H9 (cell line): ENCODE data around the gene SYT9. TPM values are rescaled to one million over a fixed set of nuclear protein-coding genes. Genes with fewer than 3 reads are reported as not detected.

Experiments used
- DNase-seq: peaks from one replicate; pipeline ENCODE4 v3.0.0-alpha.2; 2017
- H2AFZ ChIP-seq: one replicate; pipeline ENCODE4 v1.6.1; 2013; ENCODE audit warnings: mild to moderate bottlenecking, low read length, control low read depth, moderate library complexity
- H2AK5ac ChIP-seq: 2 replicates; pipeline ENCODE4 v1.6.1; 2013; ENCODE audit warnings: low read length, control low read depth, mixed read lengths; ENCODE audit not compliant: insufficient read length
- H2BK120ac ChIP-seq: one replicate; pipeline ENCODE4 v1.6.1; 2013; ENCODE audit warnings: low read depth, mild to moderate bottlenecking, low read length, control low read depth, inconsistent platforms; ENCODE audit not compliant: poor library complexity, severe bottlenecking
- H2BK12ac ChIP-seq: 2 replicates; pipeline ENCODE4 v1.6.1; 2013; ENCODE audit warnings: low read length, control low read depth, mixed read lengths, low read depth; ENCODE audit not compliant: insufficient read length
- H2BK15ac ChIP-seq: 2 replicates; pipeline ENCODE4 v1.6.1; 2013; ENCODE audit warnings: low read depth, low read length, control low read depth
- H2BK20ac ChIP-seq: one replicate; pipeline ENCODE4 v1.6.1; 2013; ENCODE audit warnings: low read depth, mild to moderate bottlenecking, low read length, control low read depth, inconsistent platforms; ENCODE audit not compliant: poor library complexity, severe bottlenecking
- H2BK5ac ChIP-seq: 2 replicates; pipeline ENCODE4 v1.6.1; 2013; ENCODE audit warnings: low read length, control low read depth, mixed read lengths; ENCODE audit not compliant: insufficient read length
- H3K14ac ChIP-seq: 2 replicates; pipeline ENCODE4 v1.6.1; 2013; ENCODE audit warnings: low read length, control low read depth; ENCODE audit not compliant: insufficient read depth
- H3K18ac ChIP-seq: 2 replicates; pipeline ENCODE4 v1.6.1; 2013; ENCODE audit warnings: low read depth, mild to moderate bottlenecking, mixed read lengths, low read length, control low read depth; ENCODE audit not compliant: insufficient read length
- H3K23ac ChIP-seq: 2 replicates; pipeline ENCODE4 v1.6.1; 2013; ENCODE audit warnings: low read length, control low read depth, mixed read lengths, low read depth; ENCODE audit not compliant: insufficient read length
- H3K23me2 ChIP-seq: 2 replicates; pipeline ENCODE4 v1.6.1; 2013; ENCODE audit warnings: low read depth, mild to moderate bottlenecking, mixed read lengths, low read length, control low read depth; ENCODE audit not compliant: insufficient read length, poor library complexity, severe bottlenecking
- H3K27ac ChIP-seq: 2 replicates; pipeline ENCODE4 v1.5.1; 2013; ENCODE audit warnings: low read length, control low read depth, mixed read lengths, low read depth; ENCODE audit not compliant: insufficient read length
- H3K27me3 ChIP-seq: 2 replicates; pipeline ENCODE4 v1.6.1; 2013; ENCODE audit warnings: low read length, control low read depth, inconsistent platforms; ENCODE audit not compliant: insufficient read depth
- H3K4ac ChIP-seq: 2 replicates; pipeline ENCODE4 v1.6.1; 2013; ENCODE audit warnings: low read depth, mild to moderate bottlenecking, control low read depth, inconsistent platforms, low read length, moderate library complexity
- H3K4me1 ChIP-seq: 2 replicates; pipeline ENCODE4 v1.6.1; 2013; ENCODE audit warnings: low read length, control low read depth, inconsistent platforms; ENCODE audit not compliant: insufficient read depth
- H3K4me2 ChIP-seq: 2 replicates; pipeline ENCODE4 v1.6.1; 2013; ENCODE audit warnings: low read length, control low read depth, mixed read lengths; ENCODE audit not compliant: insufficient read length, insufficient read depth
- H3K56ac ChIP-seq: 2 replicates; pipeline ENCODE4 v1.6.1; 2013; ENCODE audit warnings: low read depth, mild to moderate bottlenecking, mixed read lengths, low read length, control low read depth; ENCODE audit not compliant: insufficient read length
- H3K79me1 ChIP-seq: 2 replicates; pipeline ENCODE4 v1.6.1; 2013; ENCODE audit warnings: low read depth, mild to moderate bottlenecking, moderate library complexity, low read length, control low read depth, inconsistent platforms; ENCODE audit not compliant: insufficient read depth, poor library complexity, severe bottlenecking
- H3K79me2 ChIP-seq: 2 replicates; pipeline ENCODE4 v1.6.1; 2013; ENCODE audit warnings: low read length, control low read depth, inconsistent platforms; ENCODE audit not compliant: insufficient read depth
- H3K9ac ChIP-seq: 2 replicates; pipeline ENCODE4 v1.6.1; 2013; ENCODE audit warnings: low read length, control low read depth, mixed read lengths; ENCODE audit not compliant: insufficient read length; ENCODE audit errors: extremely low read depth
- H3K9me3 ChIP-seq: one replicate; pipeline ENCODE4 v1.6.1; 2013; ENCODE audit warnings: low read depth, low read length, inconsistent platforms; ENCODE audit not compliant: control insufficient read depth
- H3T11ph ChIP-seq: one replicate; pipeline ENCODE4 v1.6.1; 2013; ENCODE audit warnings: mild to moderate bottlenecking, low read length, control low read depth, inconsistent platforms
- H4K20me1 ChIP-seq: one replicate; pipeline ENCODE4 v1.6.1; 2013; ENCODE audit not compliant: control insufficient read depth, insufficient read length, insufficient read depth
- H4K5ac ChIP-seq: 2 replicates; pipeline ENCODE4 v1.6.1; 2013; ENCODE audit warnings: low read depth, mild to moderate bottlenecking, mixed read lengths, low read length, control low read depth; ENCODE audit not compliant: insufficient read length
- H4K8ac ChIP-seq: replicated peaks from 2 replicates; pipeline ENCODE4 v1.6.1; 2013; ENCODE audit warnings: low read length, control low read depth, mixed read lengths, low read depth; ENCODE audit not compliant: insufficient read length
- H4K91ac ChIP-seq: 2 replicates; pipeline ENCODE4 v1.6.1; 2013; ENCODE audit warnings: low read depth, mild to moderate bottlenecking, moderate library complexity, mixed read lengths, low read length, control low read depth; ENCODE audit not compliant: insufficient read length
- H3K27ac Mint-ChIP-seq, 3 experiments: 2 replicates in 2 of 3; 3 replicates in 1 of 3; pipeline ENCODE4 v1.8.0; 2020 to 2021; ENCODE audit warnings: mixed read lengths in 3 of 3, mild to moderate bottlenecking in 1 of 3, moderate library complexity in 1 of 3
- H3K27me3 Mint-ChIP-seq: 2 replicates; pipeline ENCODE4 v1.8.0; 2021; ENCODE audit warnings: low read depth, mild to moderate bottlenecking, moderate library complexity, mixed read lengths
- H3K36me3 Mint-ChIP-seq, 3 experiments: 2 replicates in 2 of 3; 3 replicates in 1 of 3; pipeline ENCODE4 v1.8.0; 2020 to 2021; ENCODE audit warnings: low read depth in 3 of 3, mixed read lengths in 3 of 3; ENCODE audit not compliant: insufficient read depth in 1 of 3
- H3K4me1 Mint-ChIP-seq, 2 experiments: 2 replicates each; pipeline ENCODE4 v1.8.0; 2020; ENCODE audit warnings: mixed read lengths in 2 of 2
- H3K4me3 Mint-ChIP-seq, 2 experiments: 2 replicates in 1 of 2; 3 replicates in 1 of 2; pipeline ENCODE4 v1.8.0; 2020 to 2021; ENCODE audit warnings: mild to moderate bottlenecking in 2 of 2, mixed read lengths in 2 of 2, moderate library complexity in 1 of 2
- H3K9me3 Mint-ChIP-seq, 2 experiments: 2 replicates in 1 of 2; 3 replicates in 1 of 2; pipeline ENCODE4 v1.8.0; 2020; ENCODE audit warnings: mild to moderate bottlenecking in 2 of 2, mixed read lengths in 2 of 2, moderate library complexity in 1 of 2
- CTCF ChIP-seq: fragments of 200-600 bp; sonication (generic); conservative IDR thresholded peaks from 3 replicates; pipeline ENCODE4 v1.8.0; 2021; ENCODE audit warnings: antibody characterized with exemption, mild to moderate bottlenecking
- WGBS: extraction: QIAGEN DNeasy Blood & Tissue Kit; methylation state at CpG from one replicate; pipeline ENCODE4 v1.1.7; 2013; ENCODE audit warnings: missing lambda C conversion rate, low lambda C conversion rate, mixed read lengths; ENCODE audit not compliant: insufficient read length; ENCODE audit errors: extremely low coverage; 5-methylcytosine and 5-hydroxymethylcytosine counted together
- total RNA-seq: library from RNA; stranded (reverse); gene quantifications from 2 replicates; pipeline ENCODE4 v1.2.1, GENCODE V29; 2021

Gene SYT9
- total RNA-seq, 1 experiment from 2014 or later, result 0.63 TPM

GRCh38 chr11:7385532-7385931 lies 133.8 kb downstream of the SYT9 start:
- Histone ChIP-seq H3K27ac (no peak overlapping the region), H4K91ac (no peak overlapping the region), H2BK12ac (no peak overlapping the region), H3K4me2 (no peak overlapping the region), H3K9me3 (no peaks in the 10 kb centered on the region), H2AFZ (no peak overlapping the region), H3K23ac (no peak overlapping the region), H3K27me3 (peaks cover 3% of the 10 kb centered on the region; the same call in 1 of the 2 replicates), H4K20me1 (no peaks in the 10 kb centered on the region), H3K23me2 (no peaks in the 10 kb centered on the region), H2AK5ac (no peak overlapping the region), H3K4ac (no peak overlapping the region), H3T11ph (no peak overlapping the region), H2BK120ac (no peak overlapping the region), H3K4me1 (no peaks in the 10 kb centered on the region), H3K79me2 (no peaks in the 10 kb centered on the region), H3K79me1 (no peaks in the 10 kb centered on the region), H4K8ac (no peak overlapping the region), H3K56ac (no peak overlapping the region), H3K14ac (no peak overlapping the region), H2BK15ac (no peak overlapping the region), H4K5ac (no peak overlapping the region), H3K18ac (no peak overlapping the region), H2BK20ac (no peak overlapping the region), H2BK5ac (no peak overlapping the region), H3K9ac (no peak overlapping the region)
- Mint-ChIP-seq H3K9me3 (no peaks in the 10 kb centered on the region), H3K27me3 (no peaks in the 10 kb centered on the region), H3K27ac (no peak overlapping the region), H3K36me3 (no peaks in the 10 kb centered on the region), H3K4me1 (no peaks in the 10 kb centered on the region), H3K4me3 (no peak overlapping the region)
- no peak for DNase-seq
- TF ChIP-seq CTCF, result no peak
- WGBS, result no CpG with 5 or more reads among the region's 1 CpG
